GM21576 (cell line): Measurements from ENCODE around the gene CDH24.
"Not testable (repeated sequence)": the region's sequence is repeated elsewhere in the genome, so short reads cannot be mapped to it uniquely, and the experiment has no call there.

ENCODE experiments used
- ATAC-seq: cut with Tn5 transposase; IDR thresholded peaks from one replicate; pipeline ENCODE4 v1.9.1; 2021; ENCODE audit warnings: mild to moderate bottlenecking, moderate library complexity; ENCODE audit not compliant: unreplicated experiment

CDH24 gene

GRCh38 chr14:23021434-23021833, 35.9 kb downstream of the CDH24 start:
- no peak for ATAC-seq

- no peak for ATAC-seq
These were observed 36.9 kb downstream of the CDH24 start for GRCh38 chr14:23020143-23021128.

- no peak for ATAC-seq
These were observed 39.2 kb downstream of the CDH24 start for GRCh38 chr14:23018107-23018506.

GRCh38 chr14:23017091-23017490, 40.2 kb downstream of the CDH24 start:
- no peak for ATAC-seq

GRCh38 chr14:23015618-23016017, 41.7 kb downstream of the CDH24 start:
- no peak for ATAC-seq

DNA sequence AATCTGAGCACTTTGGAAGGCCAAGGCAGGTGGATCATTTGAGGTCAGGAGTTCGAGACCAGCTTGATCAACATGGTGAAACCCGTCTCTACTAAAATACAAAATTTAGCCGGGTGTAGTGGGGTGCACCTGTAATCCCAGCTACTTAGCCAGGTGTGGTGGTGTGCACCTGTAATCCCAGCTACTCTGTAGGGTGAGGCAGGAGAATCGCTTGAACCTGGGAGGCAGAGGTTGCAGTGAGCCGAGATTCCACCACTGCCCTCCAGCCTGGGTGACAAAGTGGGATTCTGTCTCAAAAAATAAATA, 43.6 kb downstream of the CDH24 start:
- not testable (repeated sequence) for ATAC-seq

GRCh38 chr14:23013054-23013748, 44.1 kb downstream of the CDH24 start:
- ATAC-seq: no peak

GRCh38 chr14:23009939-23010726, 47.2 kb downstream of the CDH24 start, which contains the start of gene C14orf93:
Gene C14orf93 (minus strand): TSS chr14:23010143. CDS start chr14:22999023, 11,120 bp downstream.
- no peak for ATAC-seq

DNA sequence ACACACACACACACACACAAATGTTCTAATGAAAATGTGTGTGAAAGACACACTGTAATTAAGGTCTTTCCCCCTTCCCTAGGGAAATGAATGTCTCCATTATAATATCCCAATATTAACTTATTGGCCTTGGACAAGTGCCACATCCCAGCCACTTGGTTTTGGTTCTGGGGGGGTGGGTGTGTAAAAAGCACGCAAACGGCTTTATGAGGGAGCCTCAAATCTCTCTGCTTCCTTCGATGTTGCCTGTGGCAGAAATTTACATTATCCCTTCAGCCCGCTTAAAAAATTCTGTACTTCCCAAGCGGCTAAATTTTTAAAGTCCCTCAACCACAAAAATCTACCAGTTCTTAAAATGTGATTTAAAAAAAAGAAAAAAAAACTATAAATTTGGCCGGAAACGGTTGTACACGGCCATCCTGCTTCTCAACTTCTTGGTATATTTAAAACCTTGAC, 47.8 kb downstream of the CDH24 start:
- ATAC-seq: no peak

DNA sequence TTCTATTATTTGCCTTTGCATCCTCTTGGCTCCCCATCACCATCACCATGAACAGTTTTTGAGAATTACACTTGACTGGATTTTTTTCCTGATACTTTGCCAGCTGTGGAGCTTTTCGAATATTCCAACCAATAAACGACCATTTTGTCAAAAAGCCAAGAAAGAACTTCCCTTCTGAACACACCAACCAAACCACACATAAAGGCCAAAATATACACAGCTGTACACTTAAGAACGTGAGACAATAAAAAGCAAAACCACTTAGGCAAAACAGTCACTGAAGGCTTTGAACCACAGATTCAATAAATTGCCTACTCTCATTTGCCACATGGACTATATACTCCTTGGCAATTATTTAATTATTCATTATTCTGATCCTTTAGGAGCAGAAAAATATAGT, 48.5 kb downstream of the CDH24 start:
- ATAC-seq: no peak

- peak; percentile 92 for ATAC-seq
These were observed 50.5 kb downstream of the CDH24 start for GRCh38 chr14:23006544-23007419.

GRCh38 chr14:23006188-23006534, 51.2 kb downstream of the CDH24 start:
- no peak for ATAC-seq

- no peak for ATAC-seq
These were observed 51.7 kb downstream of the CDH24 start for GRCh38 chr14:23005451-23006187.

GRCh38 chr14:23004274-23004673, 53.0 kb downstream of the CDH24 start:
- ATAC-seq: not testable (repeated sequence)

- ATAC-seq: no peak
These were observed 54.7 kb downstream of the CDH24 start for GRCh38 chr14:23002592-23002991.

GRCh38 chr14:23000860-23001259, 56.5 kb downstream of the CDH24 start:
- ATAC-seq: no peak

DNA sequence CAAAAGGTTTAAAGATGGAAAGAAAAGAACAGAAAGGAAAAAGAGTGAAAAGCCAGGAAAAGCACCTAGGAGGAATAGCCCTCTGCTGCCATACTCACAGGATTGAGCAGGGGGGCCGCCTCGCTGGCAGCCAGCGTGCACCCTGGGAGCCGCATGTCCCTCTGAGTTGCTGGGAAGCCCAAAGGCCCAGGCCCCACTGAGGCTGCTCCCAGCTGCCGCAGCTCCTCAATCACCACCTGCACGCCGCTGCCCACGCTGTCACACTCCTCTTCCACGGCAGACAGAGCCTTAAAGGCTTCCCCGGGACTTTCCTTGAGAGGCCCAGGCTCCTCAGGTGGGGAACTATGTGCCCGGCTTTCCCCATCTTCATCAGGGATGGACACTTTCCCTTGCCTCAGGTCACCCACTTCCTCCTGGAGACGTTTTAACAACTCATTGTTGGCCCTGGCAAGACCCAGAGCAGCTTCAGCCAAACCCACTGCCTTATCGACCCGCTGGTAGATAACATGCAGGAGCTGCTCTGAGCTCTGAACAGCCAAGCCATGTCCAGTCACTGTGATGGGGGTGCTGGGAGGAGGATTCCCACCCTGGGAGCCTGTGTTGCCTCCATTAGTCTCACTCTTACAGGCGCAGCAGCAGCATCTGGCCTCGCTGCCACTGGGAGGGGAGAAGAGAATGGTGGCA, 58.8 kb downstream of the CDH24 start:
- no peak for ATAC-seq

DNA sequence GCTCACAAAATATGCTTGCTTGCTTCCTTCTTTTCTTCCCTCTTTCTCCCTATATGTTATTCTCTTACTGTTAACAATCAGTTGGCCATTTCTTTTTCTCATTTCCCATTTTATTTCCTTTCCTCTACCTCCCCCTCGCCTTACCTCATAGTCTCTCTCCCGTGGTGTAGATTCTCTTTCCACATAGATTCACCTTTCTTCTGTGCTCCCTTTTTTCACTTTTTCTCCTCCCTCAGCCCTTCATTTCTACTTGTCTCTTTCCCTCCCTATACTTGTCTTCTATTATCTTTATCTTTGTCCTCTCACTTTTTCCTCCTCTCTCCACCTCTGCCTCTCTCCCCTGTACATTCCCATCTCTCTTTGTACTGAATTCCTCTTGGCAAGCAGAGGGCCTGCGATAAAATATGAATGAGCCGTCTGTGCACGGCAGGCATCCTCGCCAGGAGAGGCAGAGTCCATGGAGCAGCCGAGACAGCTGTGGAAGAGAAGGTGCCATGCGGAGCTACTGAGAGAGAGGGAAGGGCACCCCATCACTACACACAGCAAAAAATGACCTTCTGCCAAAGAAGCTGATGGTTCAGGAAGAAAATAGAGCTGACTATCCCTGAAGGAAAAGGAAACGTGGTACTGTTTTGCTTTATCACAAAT, 59.5 kb downstream of the CDH24 start:
- ATAC-seq: no peak
